GM19035 (cell line): ENCODE measurements around the gene SMCO4.
A peak's percentile ranks its signal among the peaks of the same experiment; 100 is the strongest.

Experiments
- ATAC-seq: cut with Tn5 transposase; IDR thresholded peaks from one replicate; pipeline ENCODE4 v1.9.1; 2021; ENCODE audit not compliant: unreplicated experiment

Gene SMCO4

GRCh38 chr11:93529707-93530467, 13.3 kb downstream of the SMCO4 start:
- peak; percentile 29 for ATAC-seq

- ATAC-seq, result no peak
Measured at GRCh38 chr11:93528757-93529645, 14.2 kb downstream of the SMCO4 start.

GRCh38 chr11:93528252-93528651, 14.9 kb downstream of the SMCO4 start:
- no peak for ATAC-seq

GRCh38 chr11:93526641-93527583, 16.3 kb downstream of the SMCO4 start:
- peak; percentile 31 for ATAC-seq

GRCh38 chr11:93526346-93526633, 16.9 kb downstream of the SMCO4 start:
- ATAC-seq, result peak; percentile 23

GRCh38 chr11:93525601-93526345, 17.4 kb downstream of the SMCO4 start:
- no peak for ATAC-seq

GRCh38 chr11:93524858-93525257, 18.3 kb downstream of the SMCO4 start:
- ATAC-seq, result no peak

- peak; percentile 36 for ATAC-seq
Measured at GRCh38 chr11:93524173-93524536, 19.0 kb downstream of the SMCO4 start.

- no peak for ATAC-seq
Measured at GRCh38 chr11:93520726-93521509, 22.3 kb downstream of the SMCO4 start.

GRCh38 chr11:93519179-93519578, 24.0 kb downstream of the SMCO4 start:
- no peak for ATAC-seq

GRCh38 chr11:93518081-93518480, 25.1 kb downstream of the SMCO4 start:
- no peak for ATAC-seq

GRCh38 chr11:93517611-93518010, 25.6 kb downstream of the SMCO4 start:
- no peak for ATAC-seq

GRCh38 chr11:93517041-93517440, 26.1 kb downstream of the SMCO4 start:
- ATAC-seq, result no peak

GRCh38 chr11:93515441-93516025, 27.7 kb downstream of the SMCO4 start:
- ATAC-seq, result no peak

- ATAC-seq, result no peak
Measured at GRCh38 chr11:93514712-93515111, 28.5 kb downstream of the SMCO4 start.

- ATAC-seq, result no peak
Measured at GRCh38 chr11:93513772-93514171, 29.4 kb downstream of the SMCO4 start.

GRCh38 chr11:93512949-93513667, 30.1 kb downstream of the SMCO4 start:
- peak; percentile 65 for ATAC-seq

- ATAC-seq, result peak; percentile 89
Measured at GRCh38 chr11:93512073-93512475, 31.1 kb downstream of the SMCO4 start.
